Colonic mucosa (tissue), 4 donors: Measurements from ENCODE around the gene HMGCS2. TPM values are rescaled to one million over a fixed set of nuclear protein-coding genes. Genes with fewer than 3 reads are reported as not detected.

ENCODE experiments used
- DNase-seq: peaks from one replicate; pipeline ENCODE4 v3.0.0-alpha.2; 2020
- H3K27ac ChIP-seq: fragments of 200-600 bp; one replicate; pipeline ENCODE4 v1.8.0; 2021
- H3K27me3 ChIP-seq: fragments of 200-600 bp; one replicate; pipeline ENCODE4 v1.8.0; 2021
- H3K36me3 ChIP-seq: fragments of 200-600 bp; one replicate; pipeline ENCODE4 v1.8.0; 2021
- H3K4me1 ChIP-seq: fragments of 200-600 bp; one replicate; pipeline ENCODE4 v1.8.0; 2021; ENCODE audit warnings: mild to moderate bottlenecking
- H3K4me3 ChIP-seq: fragments of 200-600 bp; one replicate; pipeline ENCODE4 v1.8.0; 2021
- H3K9ac ChIP-seq, 2 donors: one replicate each; pipeline ENCODE4 v1.7.0; 2013; ENCODE audit warnings: control low read depth in 2 of 2, low read depth in 2 of 2, low read length in 2 of 2
- H3K9me3 ChIP-seq: fragments of 200-600 bp; one replicate; pipeline ENCODE4 v1.8.0; 2021
- CTCF ChIP-seq: fragments of 200-600 bp; IDR thresholded peaks from one replicate; pipeline ENCODE4 v1.8.0; 2022; ENCODE audit warnings: antibody characterized with exemption, mild to moderate bottlenecking
- intact Hi-C: fragments of 100-400 bp; cut with DNase I; formaldehyde crosslinking; loops from one replicate; pipeline ENCODE4 v1.14.1; 2022
- total RNA-seq, 2 donors: library from RNA; stranded (reverse); fragmentation: NEBNext Ultra II Directional in 1 of 2; extraction: Animal tissue kit (Norgen Biotek cat#: 25700) in 1 of 2; gene quantifications; one replicate each; pipeline ENCODE4 v1.2.1, GENCODE V29; 2021
- donor health status: healthy.
- donor health status: DM: no; HTN: no; CAD: no.
- donor health status: DM: no; HTN: no; CAD: no.

HMGCS2 gene
- total RNA-seq, 2 donors from 2014 or later: 271 to 374 TPM

GRCh38 chr1:119752592-119752991 is 16.1 kb downstream of the HMGCS2 start:
- Histone ChIP-seq H3K27me3 (no peaks in the 10 kb centered on the region), H3K9me3 (no peaks in the 10 kb centered on the region), H3K27ac (no peak overlapping the region), H3K4me1 (no peaks in the 10 kb centered on the region), H3K36me3 (no peaks in the 10 kb centered on the region), H3K9ac (no peak overlapping the region), H3K4me3 (no peak overlapping the region)
- no peak for DNase-seq
- intact Hi-C loops: no loop called here
- TF ChIP-seq CTCF: no peak

GRCh38 chr1:119748040-119748439 is 20.7 kb downstream of the HMGCS2 start:
- no peak overlapping the region for H3K9ac ChIP-seq
- intact Hi-C loops: loop anchor here (10.0 kb wide), 2 partner anchors 137 to 197 kb away; no protein-coding TSS in a partner anchor

GRCh38 chr1:119747451-119747850 is 21.3 kb downstream of the HMGCS2 start:
- no peak for TF ChIP-seq CTCF
- Histone ChIP-seq H3K27ac (no peak overlapping the region), H3K9me3 (no peaks in the 10 kb centered on the region), H3K27me3 (no peaks in the 10 kb centered on the region), H3K4me1 (no peaks in the 10 kb centered on the region), H3K4me3 (no peak overlapping the region), H3K9ac (no peak overlapping the region), H3K36me3 (no peaks in the 10 kb centered on the region)
- no peak for DNase-seq
- intact Hi-C loops: loop anchor here (10.0 kb wide), 2 partner anchors 137 to 197 kb away; no protein-coding TSS in a partner anchor

More at GRCh38 chr1:119748040-119748439, 20.7 kb downstream of the HMGCS2 start:
- TF ChIP-seq CTCF: no peak
- Histone ChIP-seq H3K27ac (no peak overlapping the region), H3K27me3 (no peaks in the 10 kb centered on the region), H3K4me3 (no peak overlapping the region), H3K4me1 (no peaks in the 10 kb centered on the region), H3K36me3 (no peaks in the 10 kb centered on the region), H3K9me3 (no peaks in the 10 kb centered on the region)
- no peak for DNase-seq

- intact Hi-C loops: loop anchor here (10.0 kb wide), 2 partner anchors 140 to 200 kb away; no protein-coding TSS in a partner anchor
- Histone ChIP-seq H3K27me3 (no peaks in the 10 kb centered on the region), H3K36me3 (no peaks in the 10 kb centered on the region), H3K9ac (no peak overlapping the region), H3K9me3 (no peaks in the 10 kb centered on the region), H3K27ac (no peak overlapping the region), H3K4me3 (no peak overlapping the region), H3K4me1 (no peaks in the 10 kb centered on the region)
- no peak for DNase-seq
- TF ChIP-seq CTCF: no peak
Observed at GRCh38 chr1:119745034-119745433, 23.7 kb downstream of the HMGCS2 start.

GRCh38 chr1:119744598-119744942 is 24.1 kb downstream of the HMGCS2 start:
- H3K36me3 ChIP-seq: no peaks in the 10 kb centered on the region

More at GRCh38 chr1:119744598-119744942, 24.1 kb downstream of the HMGCS2 start:
- no peak overlapping the region for H3K4me3 ChIP-seq
- H3K4me1 ChIP-seq: no peaks in the 10 kb centered on the region
- no peak for TF ChIP-seq CTCF
- no peak overlapping the region for H3K27ac ChIP-seq
- no peaks in the 10 kb centered on the region for H3K9me3 ChIP-seq
- no peaks in the 10 kb centered on the region for H3K27me3 ChIP-seq
- no peak for DNase-seq
- H3K9ac ChIP-seq: no peak overlapping the region
- intact Hi-C loops: loop anchor here (5.0 to 10.0 kb wide), 3 partner anchors 63 to 200 kb away; no protein-coding TSS in a partner anchor
